ENCODE measurements around the gene SMG5.

The SMG5 gene

GRCh38 chr1:156249593-156249992, 33.0 kb downstream of the SMG5 start:
- TF ChIP-seq POU2F2 (IDR thresholded peaks at IDR 0.05; ENCODE audit: low read depth, low read length) (no peak), POLR2AphosphoS5 (IDR thresholded peaks at IDR 0.05; ENCODE audit: low read depth, low read length) (no peak), TAF1 (IDR thresholded peaks at IDR 0.05; ENCODE audit: low read depth, low read length) (no peak), PAX5 (IDR thresholded peaks at IDR 0.05; ENCODE audit: insufficient read depth, low read length, severe bottlenecking) (no peak), POLR2A (IDR thresholded peaks at IDR 0.05; ENCODE audit: low read depth, low read length) (no peak; the same call in 1 of the 2 replicates), SPI1 (IDR thresholded peaks at IDR 0.05; ENCODE audit: low read depth, low read length) (no peak)
- FAIRE-seq, result no peak
- no peak for DNase-seq (ENCODE audit: insufficient read length, low spot score)

GRCh38 chr1:156248323-156248683, 34.3 kb downstream of the SMG5 start:
- DNase-seq (ENCODE audit: insufficient read length, low spot score), result no peak
- TF ChIP-seq POLR2AphosphoS5 (IDR thresholded peaks at IDR 0.05; ENCODE audit: low read depth, low read length) (no peak; the same call in 1 of the 2 replicates), PAX5 (IDR thresholded peaks at IDR 0.05; ENCODE audit: insufficient read depth, low read length, severe bottlenecking) (no peak), SPI1 (IDR thresholded peaks at IDR 0.05; ENCODE audit: low read depth, low read length) (no peak), POU2F2 (IDR thresholded peaks at IDR 0.05; ENCODE audit: low read depth, low read length) (no peak), POLR2A (IDR thresholded peaks at IDR 0.05; ENCODE audit: low read depth, low read length) (no peak), TAF1 (IDR thresholded peaks at IDR 0.05; ENCODE audit: low read depth, low read length) (no peak)
- no peak for FAIRE-seq

GRCh38 chr1:156247460-156248322, 34.9 kb downstream of the SMG5 start, which contains the start of gene PAQR6:
Gene PAQR6, minus strand, starts transcription at chr1:156248056. Its CDS starts 1,325 bp downstream, at chr1:156246731.
- TF ChIP-seq POLR2A (IDR thresholded peaks at IDR 0.05; ENCODE audit: low read depth, low read length) (no peak; the same call in 1 of the 2 replicates), POLR2AphosphoS5 (IDR thresholded peaks at IDR 0.05; ENCODE audit: low read depth, low read length) (peak; percentile 45; the same call in 1 of the 2 replicates)
- DNase-seq (ENCODE audit: insufficient read length, low spot score) (no peak), FAIRE-seq (no peak)

GRCh38 chr1:156246781-156247459, 35.7 kb downstream of the SMG5 start:
- TF ChIP-seq POLR2AphosphoS5 (IDR thresholded peaks at IDR 0.05; ENCODE audit: low read depth, low read length), result peak; percentile 48; the same call in 1 of the 2 replicates
- TF ChIP-seq TAF1 (IDR thresholded peaks at IDR 0.05; ENCODE audit: low read depth, low read length), result no peak
- no peak for TF ChIP-seq SPI1 (IDR thresholded peaks at IDR 0.05; ENCODE audit: low read depth, low read length)
- no peak for TF ChIP-seq POLR2A (IDR thresholded peaks at IDR 0.05; ENCODE audit: low read depth, low read length)
- TF ChIP-seq PAX5 (IDR thresholded peaks at IDR 0.05; ENCODE audit: insufficient read depth, low read length, severe bottlenecking), result no peak
- no peak for TF ChIP-seq POU2F2 (IDR thresholded peaks at IDR 0.05; ENCODE audit: low read depth, low read length)
- DNase-seq (ENCODE audit: insufficient read length, low spot score) (no peak), FAIRE-seq (no peak)

GRCh38 chr1:156246241-156246780, 36.3 kb downstream of the SMG5 start:
- no peak for TF ChIP-seq POLR2A (IDR thresholded peaks at IDR 0.05; ENCODE audit: low read depth, low read length)
- TF ChIP-seq POLR2AphosphoS5 (IDR thresholded peaks at IDR 0.05; ENCODE audit: low read depth, low read length), result no peak
- TF ChIP-seq POU2F2 (IDR thresholded peaks at IDR 0.05; ENCODE audit: low read depth, low read length), result no peak
- no peak for DNase-seq (ENCODE audit: insufficient read length, low spot score)
- peak; percentile 81 for FAIRE-seq

GRCh38 chr1:156245451-156246232, 37.0 kb downstream of the SMG5 start:
- TF ChIP-seq TAF1 (IDR thresholded peaks at IDR 0.05; ENCODE audit: low read depth, low read length) (no peak), POU2F2 (IDR thresholded peaks at IDR 0.05; ENCODE audit: low read depth, low read length) (no peak), POLR2A (IDR thresholded peaks at IDR 0.05; ENCODE audit: low read depth, low read length) (no peak; the same call in 1 of the 2 replicates), POLR2AphosphoS5 (IDR thresholded peaks at IDR 0.05; ENCODE audit: low read depth, low read length) (no peak), SPI1 (IDR thresholded peaks at IDR 0.05; ENCODE audit: low read depth, low read length) (no peak), PAX5 (IDR thresholded peaks at IDR 0.05; ENCODE audit: insufficient read depth, low read length, severe bottlenecking) (no peak)
- DNase-seq (ENCODE audit: insufficient read length, low spot score), result peak; percentile 69
- FAIRE-seq, result peak; percentile 97

- DNase-seq (ENCODE audit: insufficient read length, low spot score), result no peak
- TF ChIP-seq POLR2AphosphoS5 (IDR thresholded peaks at IDR 0.05; ENCODE audit: low read depth, low read length) (no peak), TAF1 (IDR thresholded peaks at IDR 0.05; ENCODE audit: low read depth, low read length) (no peak), POU2F2 (IDR thresholded peaks at IDR 0.05; ENCODE audit: low read depth, low read length) (no peak), PAX5 (IDR thresholded peaks at IDR 0.05; ENCODE audit: insufficient read depth, low read length, severe bottlenecking) (no peak)
- no peak for FAIRE-seq
These were observed 37.9 kb downstream of the SMG5 start for GRCh38 chr1:156244712-156245111.

- FAIRE-seq (no peak), DNase-seq (ENCODE audit: insufficient read length, low spot score) (no peak)
- no peak for TF ChIP-seq POU2F2 (IDR thresholded peaks at IDR 0.05; ENCODE audit: low read depth, low read length)
These were observed 38.5 kb downstream of the SMG5 start for GRCh38 chr1:156244126-156244525.

- TF ChIP-seq SPI1 (IDR thresholded peaks at IDR 0.05; ENCODE audit: low read depth, low read length) (no peak), POU2F2 (IDR thresholded peaks at IDR 0.05; ENCODE audit: low read depth, low read length) (no peak), TAF1 (IDR thresholded peaks at IDR 0.05; ENCODE audit: low read depth, low read length) (no peak), PAX5 (IDR thresholded peaks at IDR 0.05; ENCODE audit: insufficient read depth, low read length, severe bottlenecking) (no peak), POLR2A (IDR thresholded peaks at IDR 0.05; ENCODE audit: low read depth, low read length) (no peak; the same call in 1 of the 2 replicates), POLR2AphosphoS5 (IDR thresholded peaks at IDR 0.05; ENCODE audit: low read depth, low read length) (no peak)
- no peak for FAIRE-seq
- DNase-seq (ENCODE audit: insufficient read length, low spot score), result no peak
These were observed 39.9 kb downstream of the SMG5 start for GRCh38 chr1:156242738-156243137.
